Cardiac septum (tissue), 1 donor: ENCODE measurements around the gene SRXN1. TPM values are rescaled to one million over a fixed set of nuclear protein-coding genes. Genes with fewer than 3 reads are reported as not detected.

Source experiments
- DNase-seq: peaks from one replicate; pipeline ENCODE4 v3.0.0-alpha.2; 2020; ENCODE audit warnings: low spot score
- intact Hi-C: fragments of 100-400 bp; cut with DNase I; formaldehyde crosslinking; loops from one replicate; pipeline ENCODE4 v1.14.0; 2022
- total RNA-seq: library from RNA; stranded (reverse); fragmentation: NEBNext Ultra II Directional; extraction: Animal tissue kit (Norgen Biotek cat#: 25700); gene quantifications from one replicate; pipeline ENCODE4 v1.2.1, GENCODE V29; 2021
- donor health status: DM: no; HTN: no; CAD: no.

The SRXN1 gene
- total RNA-seq, 1 donor from 2014 or later = 38.4 TPM

GRCh38 chr20:661474-662270 is 8.7 kb upstream of the SRXN1 start:
- intact Hi-C loops = no loop called here
- DNase-seq = no peak

DNA sequence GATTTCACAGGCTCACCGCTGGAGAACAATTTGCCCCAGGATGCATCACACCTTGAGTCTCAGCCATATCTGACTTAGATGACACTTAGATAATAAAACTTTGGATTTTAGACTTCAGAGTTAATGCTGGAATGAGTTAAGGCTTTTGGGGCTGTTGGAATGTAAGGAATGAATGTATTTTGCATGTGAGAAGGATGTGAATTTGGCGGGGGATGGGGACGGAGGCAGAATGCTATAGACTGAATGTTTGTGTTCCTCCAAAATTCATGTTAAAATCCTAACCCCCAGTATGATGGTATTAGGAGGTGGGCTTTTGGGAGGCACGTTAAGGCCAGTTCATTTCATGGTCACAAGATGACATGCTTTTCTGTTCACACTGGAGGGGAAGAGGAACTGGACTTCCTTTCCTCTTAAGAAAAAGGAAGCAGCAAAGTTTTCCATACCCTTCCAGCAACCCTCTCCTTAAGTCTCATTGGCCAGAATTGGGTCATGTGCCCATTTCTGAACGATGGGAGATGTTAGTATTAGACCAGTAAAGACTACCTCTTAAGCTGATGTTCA is 5.8 kb upstream of the SRXN1 start:
- DNase-seq = no peak
- intact Hi-C loops = no loop called here

DNA sequence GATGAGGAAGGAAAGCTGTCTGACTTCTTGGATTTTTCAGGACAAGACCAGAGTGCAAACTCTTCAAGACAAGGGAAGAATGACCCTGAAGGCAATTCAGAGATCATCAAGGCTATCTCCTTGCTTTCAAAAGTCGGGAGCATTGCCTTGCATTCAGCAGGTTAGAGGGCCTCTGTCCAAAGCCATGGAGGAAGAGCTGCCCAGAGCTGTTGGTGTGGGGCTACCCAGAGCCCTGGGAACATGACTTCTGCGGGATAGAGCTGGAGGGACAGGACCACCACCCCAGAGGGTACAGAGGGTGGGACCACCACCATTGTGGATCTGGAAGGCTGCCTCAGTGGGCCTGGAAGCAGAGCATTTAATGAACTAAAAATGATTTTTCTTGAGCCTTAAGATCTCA is 5.2 kb upstream of the SRXN1 start:
- intact Hi-C loops = no loop called here
- no peak for DNase-seq

- DNase-seq = no peak
- intact Hi-C loops = no loop called here
Observed at GRCh38 chr20:655726-656624, 3.0 kb upstream of the SRXN1 start.

DNA sequence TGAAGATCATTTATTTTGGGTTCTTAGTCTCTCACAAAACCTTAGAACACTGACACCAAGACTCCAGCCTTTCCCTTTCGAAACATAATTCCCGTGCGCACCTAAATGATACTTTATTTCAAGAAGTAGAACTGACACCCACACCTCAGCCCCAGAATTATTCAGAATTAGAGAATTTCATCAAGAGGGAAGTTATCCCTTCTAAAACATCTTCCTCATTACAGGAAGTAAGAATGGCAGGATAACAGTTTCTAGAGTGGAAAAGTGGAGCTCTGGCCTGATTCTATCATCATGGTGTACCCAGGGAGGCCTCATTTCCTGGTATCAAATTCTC is 1.4 kb upstream of the SRXN1 start:
- DNase-seq = no peak
- intact Hi-C loops = no loop called here

- intact Hi-C loops = no loop called here
Observed at GRCh38 chr20:653590-654416, 803 bp upstream of the SRXN1 start.

GRCh38 chr20:652615-653109 is 338 bp downstream of the SRXN1 start:
- intact Hi-C loops = no loop called here
- DNase-seq = no peak

More at GRCh38 chr20:653590-654416, 803 bp upstream of the SRXN1 start:
- no peak for DNase-seq

GRCh38 chr20:651713-652614 is 1.0 kb downstream of the SRXN1 start:
- intact Hi-C loops = loop anchor here (2.0 kb wide), 1 partner anchor 77 kb away; no protein-coding TSS in a partner anchor
- no peak for DNase-seq

DNA sequence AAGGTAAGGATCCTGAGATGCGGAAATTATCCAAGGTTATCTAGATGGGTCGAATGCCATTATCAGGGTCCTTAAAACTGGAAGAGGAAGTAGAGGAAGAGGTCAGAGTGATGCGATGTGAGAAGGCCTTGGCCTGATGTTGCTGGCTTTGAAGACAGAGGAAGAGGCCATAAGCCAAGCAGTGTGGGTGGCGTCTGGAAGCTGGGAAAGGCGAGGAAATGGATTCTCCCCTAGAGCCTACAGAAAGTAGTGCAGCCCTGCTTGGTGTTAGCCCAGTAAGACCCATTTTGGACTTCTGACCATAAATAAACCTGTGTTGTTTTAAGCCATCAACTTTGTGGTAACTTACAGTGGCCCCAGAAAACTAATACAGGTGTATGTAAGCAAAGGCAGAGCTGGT is 2.0 kb downstream of the SRXN1 start:
- intact Hi-C loops = loop anchor here (2.0 kb wide), 1 partner anchor 78 kb away; no protein-coding TSS in a partner anchor
- DNase-seq = no peak

DNA sequence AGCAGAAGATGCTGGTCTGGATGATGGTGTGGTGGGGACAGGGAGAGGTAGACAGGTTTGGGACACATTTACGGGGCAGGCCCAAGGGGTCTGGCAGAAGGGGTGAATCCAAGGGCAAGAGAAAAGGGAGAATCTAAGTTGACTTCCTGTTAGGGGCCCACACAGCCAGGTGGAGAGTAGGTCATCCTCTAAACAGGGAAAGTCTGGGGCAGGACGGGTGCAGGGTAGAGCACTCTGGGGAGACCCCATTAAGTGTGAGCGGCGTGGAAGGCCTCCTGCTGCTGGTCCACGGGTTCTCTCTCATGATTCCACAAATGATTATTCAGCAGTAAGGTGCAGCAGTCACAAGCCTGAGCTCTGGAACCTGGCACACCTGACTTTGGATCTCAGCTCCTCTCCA is 2.7 kb downstream of the SRXN1 start:
- DNase-seq = no peak
- intact Hi-C loops = loop anchor here (2.0 kb wide), 1 partner anchor 79 kb away; no protein-coding TSS in a partner anchor

GRCh38 chr20:647479-648019 is 5.5 kb downstream of the SRXN1 start:
- intact Hi-C loops = loop anchor here (5.0 kb wide), 1 partner anchor 295 kb away; no protein-coding TSS in a partner anchor
- DNase-seq = no peak

DNA sequence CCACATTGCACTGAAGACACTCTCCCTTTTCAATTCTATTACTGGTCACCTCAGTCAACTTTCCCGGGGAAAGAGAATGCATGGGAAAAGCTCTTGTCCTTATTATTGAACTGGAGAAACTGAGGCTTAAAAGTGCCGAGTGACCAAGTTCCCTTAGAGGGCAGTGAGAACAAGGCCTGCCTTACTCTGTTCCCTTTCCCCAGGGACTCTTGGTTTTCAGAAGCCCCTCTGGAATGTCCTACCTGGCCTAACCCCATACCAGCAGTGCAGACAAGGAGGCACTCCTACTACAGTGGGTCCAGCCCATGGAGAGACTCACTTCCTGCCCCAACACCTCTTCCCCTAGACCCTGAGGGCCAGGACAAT is 6.1 kb downstream of the SRXN1 start:
- DNase-seq = no peak
- intact Hi-C loops = loop anchor here (5.0 kb wide), 1 partner anchor 295 kb away; no protein-coding TSS in a partner anchor

DNA sequence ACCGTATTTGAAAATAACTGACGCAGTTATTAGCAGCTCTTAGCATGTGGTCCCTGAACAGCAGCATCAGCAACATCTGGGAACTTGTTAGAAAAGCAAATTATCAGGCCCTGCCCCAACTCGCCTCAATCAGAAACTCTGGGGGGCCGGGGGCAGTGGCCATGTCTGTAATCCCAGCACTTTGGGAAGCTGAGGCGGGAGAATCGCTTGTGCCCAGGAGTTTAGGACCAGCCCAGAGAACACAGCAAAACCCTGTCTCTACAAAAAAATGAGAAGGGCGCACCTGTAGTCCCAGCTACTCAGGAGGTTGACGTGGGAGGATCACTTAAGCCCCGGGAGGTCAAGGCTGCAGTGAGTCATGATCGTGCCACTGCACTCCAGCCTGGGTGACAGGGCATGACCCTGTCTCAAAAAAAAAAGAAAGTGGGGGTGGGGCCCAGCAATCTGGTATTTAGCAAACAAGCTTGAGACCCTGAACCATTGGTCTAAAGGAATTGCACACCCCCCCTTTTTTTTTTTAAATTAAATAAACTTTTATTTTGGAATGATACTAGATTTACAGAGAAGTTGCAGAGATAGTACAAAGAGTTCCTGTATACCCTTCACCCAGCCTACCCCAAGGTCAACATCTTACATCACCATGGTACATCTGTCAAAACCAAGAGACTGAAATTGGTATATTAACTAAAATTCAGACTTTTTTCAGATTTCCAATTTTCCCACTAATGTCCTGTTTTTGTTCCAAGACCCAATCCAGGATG is 6.7 kb downstream of the SRXN1 start:
- DNase-seq = no peak
- intact Hi-C loops = loop anchor here (5.0 kb wide), 1 partner anchor 294 kb away; no protein-coding TSS in a partner anchor

- intact Hi-C loops = loop anchor here (2.0 to 5.0 kb wide), 2 partner anchors 85 to 293 kb away; no protein-coding TSS in a partner anchor
- DNase-seq = peak; percentile 89
Observed at GRCh38 chr20:645318-646106, 7.5 kb downstream of the SRXN1 start.

GRCh38 chr20:644692-645317 is 8.2 kb downstream of the SRXN1 start:
- intact Hi-C loops = loop anchor here (2.0 to 5.0 kb wide), 2 partner anchors 84 to 293 kb away; no protein-coding TSS in a partner anchor
- DNase-seq = no peak
